ENCODE results near the gene ART3. TPM values are rescaled to one million over a fixed set of nuclear protein-coding genes. Genes with fewer than 3 reads are reported as not detected.

ART3 gene
- total RNA-seq, 1 donor from 2014 or later = not detected

GRCh38 chr4:76055016-76055415 lies 19.5 kb upstream of the ART3 start:
- DNase-seq (no peak), ATAC-seq (ENCODE audit: low read depth) (peak; percentile 96)
- intact Hi-C loops (cut with micrococcal nuclease) = no loop called here
- Mint-ChIP-seq H3K4me3 (no peak overlapping the region), H3K27me3 (no peaks in the 10 kb centered on the region), H3K27ac (peak overlapping the region; percentile 81), H3K9me3 (no peaks in the 10 kb centered on the region), H3K36me3 (ENCODE audit: low read depth) (no peaks in the 10 kb centered on the region), H3K4me1 (peaks cover 34% of the 10 kb centered on the region)
- ChIA-PET CTCF (interaction anchor here (1.1 to 3.6 kb wide), 3 partner anchors 12 to 60 kb away, joined by 4 to 36 read pairs (median 4); partner anchors contain the start of gene CXCL11), POLR2A (interaction anchor here (1.0 to 1.1 kb wide), 2 partner anchors 43 to 64 kb away, joined by 3 to 4 read pairs; partner anchors contain the start of gene SDAD1)
- no peak for TF ChIP-seq CTCF (IDR thresholded peaks at IDR 0.05)

GRCh38 chr4:76055421-76055820 lies 19.1 kb upstream of the ART3 start:
- no peak overlapping the region for H3K4me3 Mint-ChIP-seq
- DNase-seq (no peak), ATAC-seq (ENCODE audit: low read depth) (no peak)
- ChIA-PET CTCF (interaction anchor here (1.2 to 3.6 kb wide), 2 partner anchors 19 to 60 kb away, joined by 4 to 36 read pairs; partner anchors contain the start of gene CXCL11), POLR2A (interaction anchor here (1.0 to 1.1 kb wide), 2 partner anchors 43 to 65 kb away, joined by 3 to 4 read pairs; partner anchors contain the start of gene SDAD1)
- H3K27me3 Mint-ChIP-seq = no peaks in the 10 kb centered on the region
- peak overlapping the region; percentile 81 for H3K27ac Mint-ChIP-seq
- H3K9me3 Mint-ChIP-seq = no peaks in the 10 kb centered on the region
- TF ChIP-seq CTCF (IDR thresholded peaks at IDR 0.05) = no peak
- peaks cover 38% of the 10 kb centered on the region for H3K4me1 Mint-ChIP-seq
- intact Hi-C loops (cut with micrococcal nuclease) = no loop called here
- H3K36me3 Mint-ChIP-seq (ENCODE audit: low read depth) = no peaks in the 10 kb centered on the region

- H3K27me3 Mint-ChIP-seq = no peaks in the 10 kb centered on the region
- H3K27ac Mint-ChIP-seq = no peak overlapping the region
- DNase-seq (no peak), ATAC-seq (ENCODE audit: low read depth) (no peak)
- CTCF ChIA-PET = interaction anchor here (1.3 to 2.1 kb wide), 3 partner anchors 61 to 164 kb away, joined by 3 to 9 read pairs (median 4); no protein-coding TSS in a partner anchor
- no peak overlapping the region for H3K4me3 Mint-ChIP-seq
- intact Hi-C loops (cut with micrococcal nuclease) = loop anchor here (2.0 kb wide), 1 partner anchor 118 kb away; the partner anchor contains the start of gene NAAA
- no peaks in the 10 kb centered on the region for H3K9me3 Mint-ChIP-seq
- POLR2A ChIA-PET = interaction anchor here (0.6 to 1.0 kb wide), 3 partner anchors 59 to 1804 kb away, joined by 3 to 5 read pairs (median 3); no protein-coding TSS in a partner anchor
- no peaks in the 10 kb centered on the region for H3K36me3 Mint-ChIP-seq (ENCODE audit: low read depth)
- no peak for TF ChIP-seq CTCF (IDR thresholded peaks at IDR 0.05)
- H3K4me1 Mint-ChIP-seq = peaks cover 60% of the 10 kb centered on the region
Observed at GRCh38 chr4:76058302-76058701, 16.2 kb upstream of the ART3 start.

GRCh38 chr4:76058888-76059426 lies 15.6 kb upstream of the ART3 start:
- TF ChIP-seq CTCF (IDR thresholded peaks at IDR 0.05) = no peak
- Mint-ChIP-seq H3K4me1 (peaks cover 60% of the 10 kb centered on the region), H3K27ac (no peak overlapping the region), H3K9me3 (no peaks in the 10 kb centered on the region), H3K4me3 (no peak overlapping the region), H3K27me3 (no peaks in the 10 kb centered on the region), H3K36me3 (ENCODE audit: low read depth) (no peaks in the 10 kb centered on the region)
- ATAC-seq (ENCODE audit: low read depth) (no peak), DNase-seq (no peak)
- ChIA-PET CTCF (interaction anchor here (1.3 to 2.1 kb wide), 3 partner anchors 62 to 164 kb away, joined by 3 to 9 read pairs (median 4); no protein-coding TSS in a partner anchor), POLR2A (interaction anchor here (0.6 kb wide), 2 partner anchors 119 to 1803 kb away, joined by 3 read pairs; no protein-coding TSS in a partner anchor)
- intact Hi-C loops (cut with micrococcal nuclease) = loop anchor here (2.0 kb wide), 1 partner anchor 118 kb away; the partner anchor contains the start of gene NAAA

- H3K27ac Mint-ChIP-seq = no peak overlapping the region
- no peak overlapping the region for H3K4me3 Mint-ChIP-seq
Observed at GRCh38 chr4:76059750-76060149, 14.8 kb upstream of the ART3 start.

More at GRCh38 chr4:76059750-76060149, 14.8 kb upstream of the ART3 start:
- intact Hi-C loops (cut with micrococcal nuclease) = loop anchor here (2.0 kb wide), 2 partner anchors 37 to 119 kb away; partner anchors contain the start of genes CXCL10 and NAAA
- POLR2A ChIA-PET = no interaction called here
- no peaks in the 10 kb centered on the region for H3K9me3 Mint-ChIP-seq
- H3K36me3 Mint-ChIP-seq (ENCODE audit: low read depth) = no peaks in the 10 kb centered on the region
- H3K4me1 Mint-ChIP-seq = peaks cover 59% of the 10 kb centered on the region
- H3K27me3 Mint-ChIP-seq = no peaks in the 10 kb centered on the region
- DNase-seq = no peak
- CTCF ChIA-PET = interaction anchor here (2.1 kb wide), 1 partner anchor 64 kb away, joined by 9 read pairs; no protein-coding TSS in a partner anchor
- no peak for TF ChIP-seq CTCF (IDR thresholded peaks at IDR 0.05)
- no peak for ATAC-seq (ENCODE audit: low read depth)
